ENCODE results near the gene OSM. TPM values are rescaled to one million over a fixed set of nuclear protein-coding genes. Genes with fewer than 3 reads are reported as not detected.

Gene OSM
- total RNA-seq, 1 experiment from 2014 or later = not detected

- no peaks in the 10 kb centered on the region for H3K9me3 ChIP-seq (ENCODE audit: control insufficient read depth in 1 of 2, insufficient read depth in 1 of 2, low read depth in 1 of 2, low read length in 2 of 2)
- H4K20me1 ChIP-seq (ENCODE audit: insufficient read depth) = no peaks in the 10 kb centered on the region
- no peaks in the 10 kb centered on the region for H3K9me2 ChIP-seq (ENCODE audit: insufficient read depth)
- no peaks in the 10 kb centered on the region for H3K27me3 ChIP-seq (ENCODE audit: insufficient read depth, low read length)
- DNase-seq (ENCODE audit: low read depth, low spot score) (no peak), ATAC-seq (no peak)
- ChIA-PET POLR2A (no interaction called here), RAD21 (ENCODE audit: low non-redundant PET in 1 of 2, low total read pairs in 2 of 2, uncharacterized antibody in 2 of 2, unreplicated experiment in 2 of 2) (no interaction called here), CTCF (no interaction called here)
- no peak overlapping the region for H3K9ac ChIP-seq (ENCODE audit: low read length)
- peaks cover 2 to 4% of the 10 kb centered on the region in 2 experiments; a peak in 2 of 4 replicates for H3K36me3 ChIP-seq (ENCODE audit: control insufficient read depth in 1 of 2, insufficient read depth in 2 of 2, low read length in 2 of 2)
- H3K4me1 ChIP-seq (ENCODE audit: control insufficient read depth in 1 of 2, insufficient read depth in 2 of 2, low read length in 2 of 2) = peaks cover 31 to 33% of the 10 kb centered on the region in 2 experiments
- no peak overlapping the region for H2AFZ ChIP-seq (ENCODE audit: low read depth, low read length, poor library complexity, severe bottlenecking)
- no peak overlapping the region for H3K4me3 ChIP-seq (replicated peaks in 1 of 2; ENCODE audit: low read depth in 1 of 2, low read length in 2 of 2)
- no peak overlapping the region for H3K4me2 ChIP-seq (ENCODE audit: low read length)
- no peak overlapping the region for H3K27ac ChIP-seq (ENCODE audit: low read depth, low read length)
- no peaks in the 10 kb centered on the region for H3K79me2 ChIP-seq (ENCODE audit: insufficient read depth, low read length)
- no peak for TF ChIP-seq REST (IDR thresholded peaks at IDR 0.05; ENCODE audit: low read depth)
- no peak for TF ChIP-seq EZH2phosphoT487 (IDR thresholded peaks at IDR 0.05; ENCODE audit: borderline replicate concordance)
- TF ChIP-seq SP1 (IDR thresholded peaks at IDR 0.05; ENCODE audit: low read depth) = no peak
- no peak for TF ChIP-seq FOSL1 (IDR thresholded peaks at IDR 0.05; ENCODE audit: low read depth)
- no peak for TF ChIP-seq ZNF274 (IDR thresholded peaks at IDR 0.05; ENCODE audit: low read depth, low read length)
- no peak for TF ChIP-seq MAX (IDR thresholded peaks at IDR 0.05)
- no peak for TF ChIP-seq CTCF (IDR thresholded peaks at IDR 0.05 in 2 of 3, conservative IDR thresholded peaks at IDR 0.05 in 1 of 3; ENCODE audit: borderline replicate concordance in 1 of 3, insufficient read depth in 1 of 3, low read depth in 2 of 3, low read length in 2 of 3)
- no peak for TF ChIP-seq EGR1 (IDR thresholded peaks at IDR 0.05; ENCODE audit: low read depth)
- TF ChIP-seq ZBTB33 (IDR thresholded peaks at IDR 0.05; ENCODE audit: extremely low read depth, insufficient replicate concordance, low read length) = no peak
- TF ChIP-seq EZH2 (IDR thresholded peaks at IDR 0.05) = no peak
- BruUV-seq (replicated peaks) = no TSS peak
- intact Hi-C loops (cut with micrococcal nuclease) = no loop called here
These were observed 28.2 kb upstream of the OSM start for GRCh38 chr22:30294830-30295229.

Data from HCT116 (cell line).